HG03460 (cell line): ENCODE results near the gene CD72.
A peak's percentile ranks its signal among the peaks of the same experiment; 100 is the strongest.
"Not testable (repeated sequence)": the region's sequence is repeated elsewhere in the genome, so short reads cannot be mapped to it uniquely, and the experiment has no call there.

Source experiments
- ATAC-seq: cut with Tn5 transposase; IDR thresholded peaks from one replicate; pipeline ENCODE4 v1.9.1; 2021; ENCODE audit not compliant: unreplicated experiment

CD72 gene

GRCh38 chr9:35593581-35593980 is 24.6 kb downstream of the CD72 start:
- ATAC-seq, result no peak

GRCh38 chr9:35588506-35588905 is 29.7 kb downstream of the CD72 start:
- not testable (repeated sequence) for ATAC-seq

- ATAC-seq, result not testable (repeated sequence)
Observed at GRCh38 chr9:35584681-35585080, 33.5 kb downstream of the CD72 start.

GRCh38 chr9:35583521-35583920 is 34.7 kb downstream of the CD72 start:
- ATAC-seq, result not testable (repeated sequence)

GRCh38 chr9:35579659-35580227 is 38.5 kb downstream of the CD72 start:
- not testable (repeated sequence) for ATAC-seq

- ATAC-seq, result no peak
Observed at GRCh38 chr9:35579130-35579529, 39.1 kb downstream of the CD72 start.

GRCh38 chr9:35577486-35577885 is 40.7 kb downstream of the CD72 start:
- no peak for ATAC-seq

GRCh38 chr9:35575478-35575877 is 42.7 kb downstream of the CD72 start:
- no peak for ATAC-seq

- ATAC-seq, result no peak
Observed at GRCh38 chr9:35574578-35575122, 43.6 kb downstream of the CD72 start.

GRCh38 chr9:35570709-35571504 is 47.3 kb downstream of the CD72 start:
- ATAC-seq, result no peak

GRCh38 chr9:35569206-35569605 is 49.0 kb downstream of the CD72 start:
- ATAC-seq, result peak; percentile 54

GRCh38 chr9:35568196-35568595 is 50.0 kb downstream of the CD72 start:
- no peak for ATAC-seq

- ATAC-seq, result no peak
Observed at GRCh38 chr9:35566417-35566816, 51.8 kb downstream of the CD72 start.

- ATAC-seq, result no peak
Observed at GRCh38 chr9:35564658-35565061, 53.6 kb downstream of the CD72 start.

- ATAC-seq, result no peak
Observed at GRCh38 chr9:35563791-35564197, 54.4 kb downstream of the CD72 start.

GRCh38 chr9:35562895-35563780 is 55.1 kb downstream of the CD72 start:
- ATAC-seq, result no peak

GRCh38 chr9:35561468-35562261 is 56.5 kb downstream of the CD72 start:
- no peak for ATAC-seq

- ATAC-seq, result no peak
Observed at GRCh38 chr9:35560625-35561337, 57.4 kb downstream of the CD72 start.
